GM19238 (cell line): ENCODE results near the gene MYF5.
"Not testable (repeated sequence)": the region's sequence is repeated elsewhere in the genome, so short reads cannot be mapped to it uniquely, and the experiment has no call there.

Experiments
- DNase-seq: peaks from one replicate; pipeline ENCODE4 v3.0.0; 2011; ENCODE audit warnings: low spot score; ENCODE audit not compliant: insufficient read length

MYF5 gene

DNA sequence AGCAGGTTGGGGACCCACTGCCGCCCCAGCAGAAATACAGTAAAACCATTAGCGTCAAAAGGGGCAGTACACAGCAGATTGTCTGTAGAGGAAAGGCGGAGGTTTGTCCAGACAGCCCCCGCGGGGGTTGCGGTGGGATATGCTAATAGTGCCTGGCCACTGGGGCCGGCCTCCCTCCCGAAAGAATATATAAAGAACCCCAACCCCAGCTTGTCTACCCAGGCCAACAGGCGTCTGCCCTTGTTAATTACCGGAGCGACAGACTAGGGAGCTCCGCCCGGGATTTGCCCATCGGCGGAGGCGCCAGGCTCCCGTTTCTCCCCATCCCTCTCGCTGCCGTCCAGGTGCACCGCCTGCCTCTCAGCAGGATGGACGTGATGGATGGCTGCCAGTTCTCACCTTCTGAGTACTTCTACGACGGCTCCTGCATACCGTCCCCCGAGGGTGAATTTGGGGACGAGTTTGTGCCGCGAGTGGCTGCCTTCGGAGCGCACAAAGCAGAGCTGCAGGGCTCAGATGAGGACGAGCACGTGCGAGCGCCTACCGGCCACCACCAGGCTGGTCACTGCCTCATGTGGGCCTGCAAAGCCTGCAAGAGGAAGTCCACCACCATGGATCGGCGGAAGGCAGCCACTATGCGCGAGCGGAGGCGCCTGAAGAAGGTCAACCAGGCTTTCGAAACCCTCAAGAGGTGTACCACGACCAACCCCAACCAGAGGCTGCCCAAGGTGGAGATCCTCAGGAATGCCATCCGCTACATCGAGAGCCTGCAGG, at the start of gene MYF5:
MYF5 (plus strand) TSS at position 217 of the 774 bp plus-strand sequence; CDS start at position 369, 152 bp downstream.
- no peak for DNase-seq

DNA sequence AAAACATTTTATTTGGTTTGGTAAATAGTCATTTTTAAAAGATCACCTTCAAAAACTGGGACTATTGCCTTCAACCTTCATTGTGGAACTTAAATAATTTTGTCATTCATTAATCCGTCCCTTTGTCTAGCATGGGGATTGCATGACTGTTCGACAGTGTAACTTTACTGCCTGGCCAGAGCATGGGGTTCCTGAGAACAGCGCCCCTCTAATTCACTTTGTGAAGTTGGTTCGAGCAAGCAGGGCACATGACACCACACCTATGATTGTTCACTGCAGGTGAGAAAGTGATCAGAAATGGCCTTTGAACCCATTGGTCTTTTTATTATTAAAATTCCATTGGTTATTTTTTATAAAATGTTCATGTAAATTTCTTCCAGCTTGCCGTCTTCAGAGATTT, 46.5 kb upstream of the MYF5 start:
- DNase-seq, result no peak

DNA sequence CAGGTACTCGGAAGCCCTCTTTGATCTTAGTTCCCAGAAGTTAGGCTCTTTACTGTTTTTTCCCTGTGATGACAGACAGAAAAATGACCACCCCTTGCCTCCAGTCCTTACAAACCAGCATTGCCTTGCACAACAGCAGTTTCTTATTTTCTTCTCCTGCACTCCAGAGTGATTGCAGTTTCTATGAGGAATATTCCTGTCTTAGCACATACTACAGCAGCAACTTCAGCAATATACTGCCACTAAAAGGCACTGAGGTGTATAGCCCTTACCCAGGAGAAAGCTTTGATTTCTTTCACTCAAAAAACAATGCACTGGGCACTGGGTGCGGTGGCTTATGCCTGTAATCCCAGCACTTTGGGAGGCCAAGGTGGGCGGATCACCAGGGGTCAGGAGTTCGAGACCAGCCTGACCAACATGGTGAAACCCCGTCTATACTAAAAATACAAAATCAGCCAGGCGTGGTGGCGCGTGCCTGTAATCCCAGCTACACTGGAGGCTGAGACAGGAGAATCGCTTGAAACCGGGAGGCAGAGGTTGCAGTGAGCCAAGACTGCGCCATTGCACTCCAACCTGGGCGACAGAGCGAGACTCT, 40.6 kb upstream of the MYF5 start:
- not testable (repeated sequence) for DNase-seq

DNA sequence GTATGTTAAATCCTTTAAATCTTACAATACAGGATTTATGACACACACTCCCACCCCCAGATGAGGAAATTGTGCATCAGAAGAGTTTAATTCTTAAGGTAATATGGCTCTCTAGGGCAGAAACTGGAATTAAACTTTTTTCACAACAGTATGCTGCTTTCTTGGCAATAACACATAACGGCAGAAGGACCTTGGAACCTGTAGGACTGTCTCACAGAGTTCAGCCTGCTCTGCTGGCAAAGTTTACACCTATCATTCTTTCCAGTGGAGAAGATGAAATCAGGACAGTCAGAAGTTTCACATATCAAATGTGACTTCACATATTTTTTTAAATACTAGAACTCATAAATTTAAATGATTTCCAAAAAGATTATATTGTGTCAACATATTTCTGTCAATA, 39.9 kb upstream of the MYF5 start:
- DNase-seq, result no peak

DNA sequence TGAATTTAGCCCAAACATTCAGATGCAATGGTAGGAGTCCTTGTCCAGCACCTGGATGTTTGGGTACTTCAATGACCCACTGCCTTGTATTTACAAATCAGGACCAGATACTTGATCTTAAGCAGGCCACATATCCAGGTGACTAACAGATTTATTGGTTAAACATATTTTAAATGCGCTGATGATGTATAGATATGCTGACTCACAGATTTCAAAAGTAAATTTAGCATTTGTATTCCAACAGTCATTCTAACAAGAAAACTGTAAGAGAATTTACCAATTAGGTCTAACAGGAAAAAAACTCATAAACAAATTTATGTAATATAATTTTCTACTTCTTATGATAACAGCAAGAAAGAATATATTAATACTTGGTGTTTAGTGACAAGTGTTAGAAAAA, 38.7 kb upstream of the MYF5 start:
- no peak for DNase-seq

DNA sequence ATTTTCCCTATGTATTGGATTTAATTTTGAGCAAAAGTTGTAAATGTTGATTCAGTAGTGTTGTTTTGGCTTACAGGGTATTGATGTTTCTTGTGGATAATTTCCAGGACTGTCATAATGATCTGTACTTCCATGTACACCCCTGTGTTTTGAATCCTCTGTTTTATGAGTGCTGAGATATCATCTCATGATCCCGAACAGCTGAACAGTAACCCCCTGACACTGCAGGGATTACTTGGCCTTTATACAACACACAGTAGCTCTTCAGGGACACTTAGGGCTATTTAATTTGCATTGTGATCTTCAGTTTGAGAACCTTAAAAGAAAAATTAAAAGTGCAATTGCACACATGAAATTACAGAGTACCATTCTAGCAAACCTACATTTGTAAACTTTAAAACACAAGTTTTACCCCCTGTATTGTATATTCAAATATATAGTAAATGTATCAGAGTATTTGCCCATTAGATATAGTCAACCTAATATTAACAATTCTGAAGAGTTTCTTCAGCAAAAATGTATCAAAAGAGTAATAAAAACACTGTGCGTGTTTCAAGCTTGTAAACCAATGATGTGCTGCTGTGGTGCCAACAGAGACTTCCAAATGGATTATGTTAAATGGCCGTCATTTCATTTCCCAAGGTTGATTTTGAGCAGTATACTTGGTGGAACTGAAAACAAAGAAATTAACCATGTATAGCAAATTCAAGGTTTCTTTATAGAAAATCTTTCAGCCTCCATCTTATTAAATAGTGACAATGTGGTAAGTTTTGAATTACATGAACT, 37.2 kb upstream of the MYF5 start:
- no peak for DNase-seq

DNA sequence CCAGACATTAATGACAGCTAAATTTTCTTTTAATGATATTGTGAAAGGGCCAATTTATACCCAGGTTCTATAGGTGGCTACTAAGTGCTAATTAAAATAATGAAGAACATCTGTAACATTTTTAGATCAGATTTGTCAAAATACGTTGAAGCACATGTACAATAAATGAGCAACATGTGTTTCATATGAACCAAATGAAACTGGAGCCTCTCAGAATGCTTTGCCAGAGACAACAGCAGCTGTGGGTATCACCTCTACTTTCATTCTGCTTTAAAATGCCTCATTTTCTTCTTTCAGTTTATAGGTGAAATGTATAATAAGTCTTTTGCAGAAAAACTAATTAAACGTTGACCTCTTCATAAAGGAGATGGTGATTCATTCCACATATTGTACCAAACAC, 35.4 kb upstream of the MYF5 start:
- DNase-seq, result no peak

DNA sequence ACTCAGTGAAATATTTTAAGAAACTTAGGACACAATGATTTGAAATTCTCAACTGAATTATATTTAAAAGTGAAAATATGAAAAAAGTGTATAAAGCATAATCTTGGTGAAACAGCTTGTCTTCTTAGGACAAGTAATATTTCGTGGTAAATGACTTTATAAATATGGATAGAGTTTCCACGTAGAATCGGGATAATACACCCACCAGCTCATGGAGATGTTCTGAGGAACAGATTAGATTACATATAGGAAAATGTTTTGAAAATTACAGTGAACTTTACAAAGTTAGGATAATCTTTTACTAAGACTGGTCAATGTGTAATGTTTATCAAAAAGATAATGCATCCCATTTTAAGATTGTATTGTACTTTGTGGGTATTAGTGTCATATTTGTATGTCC, 34.9 kb upstream of the MYF5 start:
- DNase-seq, result no peak

DNA sequence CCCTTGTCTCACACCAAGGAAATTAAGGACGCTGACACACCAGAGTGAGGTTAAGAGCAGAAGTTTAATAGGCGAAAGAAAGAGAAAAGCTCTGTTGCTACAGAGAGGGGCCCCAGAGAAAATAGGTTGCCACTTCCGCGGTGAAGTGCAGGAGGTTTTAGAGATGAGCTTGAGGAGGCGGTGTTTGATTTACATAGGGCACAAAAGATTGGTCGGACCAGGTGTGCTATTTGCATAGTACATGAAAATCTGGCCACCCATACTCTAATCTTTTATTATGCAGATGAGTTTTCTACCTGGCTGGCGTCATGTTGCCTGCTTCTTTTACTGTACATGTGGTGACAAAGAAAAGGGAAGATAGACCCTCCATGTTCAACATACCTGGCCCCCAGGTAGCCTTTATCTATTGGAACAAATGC, 32.6 kb upstream of the MYF5 start:
- no peak for DNase-seq

DNA sequence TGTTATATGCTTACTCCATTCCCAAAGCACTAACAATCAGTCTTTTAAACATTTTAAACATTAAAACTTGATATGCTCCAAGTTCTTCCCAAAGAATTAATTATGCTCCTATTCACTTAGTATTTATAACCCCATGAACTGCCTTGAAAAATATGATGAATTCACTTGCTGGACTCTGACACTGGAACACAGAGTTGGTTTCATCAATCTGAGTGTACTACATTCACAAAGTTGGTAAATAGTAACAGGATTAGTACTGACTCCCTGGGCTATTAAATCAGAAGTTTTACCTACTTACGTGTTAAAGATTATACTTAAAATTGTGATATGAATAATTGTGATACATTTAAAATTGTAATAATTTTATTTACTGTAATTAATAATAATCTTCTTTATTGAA, 26.6 kb upstream of the MYF5 start:
- DNase-seq, result no peak

DNA sequence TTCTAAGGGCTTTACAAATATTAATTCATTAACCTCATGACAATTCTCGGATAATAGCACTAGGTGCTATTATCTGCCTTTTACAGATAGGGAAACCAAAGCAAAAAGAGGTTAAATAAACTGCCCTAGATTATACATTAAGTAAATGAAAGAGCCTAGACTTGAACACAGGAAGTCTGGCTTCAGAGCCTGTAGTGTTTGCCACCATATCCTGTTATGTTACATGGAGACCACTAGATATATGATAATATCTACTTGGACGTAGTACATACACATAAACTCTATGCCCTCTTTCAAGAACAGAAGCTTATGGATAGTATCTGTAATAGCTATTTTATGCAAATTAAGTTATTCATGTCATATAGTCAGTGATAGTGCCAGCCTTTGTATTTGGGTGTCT, 26.2 kb upstream of the MYF5 start:
- no peak for DNase-seq

DNA sequence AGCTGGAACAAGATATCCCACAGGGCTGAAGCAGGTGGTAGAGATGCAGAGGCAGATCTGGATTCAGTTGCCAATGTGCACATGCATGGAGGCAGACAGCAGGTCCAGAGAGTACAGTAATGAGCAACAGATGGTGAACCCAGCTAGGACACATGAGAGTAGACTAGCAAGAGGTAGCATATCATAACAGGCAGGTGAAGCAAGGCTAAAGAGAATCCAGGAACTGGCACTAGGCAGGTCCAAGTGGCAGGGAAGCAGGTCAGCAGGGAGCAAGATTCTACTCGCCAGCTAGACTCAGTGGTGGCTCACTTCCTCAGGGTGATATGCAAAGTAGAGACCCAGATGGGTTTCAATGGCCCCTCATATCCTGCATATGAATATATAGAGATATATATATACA, 24.6 kb upstream of the MYF5 start:
- DNase-seq, result no peak

DNA sequence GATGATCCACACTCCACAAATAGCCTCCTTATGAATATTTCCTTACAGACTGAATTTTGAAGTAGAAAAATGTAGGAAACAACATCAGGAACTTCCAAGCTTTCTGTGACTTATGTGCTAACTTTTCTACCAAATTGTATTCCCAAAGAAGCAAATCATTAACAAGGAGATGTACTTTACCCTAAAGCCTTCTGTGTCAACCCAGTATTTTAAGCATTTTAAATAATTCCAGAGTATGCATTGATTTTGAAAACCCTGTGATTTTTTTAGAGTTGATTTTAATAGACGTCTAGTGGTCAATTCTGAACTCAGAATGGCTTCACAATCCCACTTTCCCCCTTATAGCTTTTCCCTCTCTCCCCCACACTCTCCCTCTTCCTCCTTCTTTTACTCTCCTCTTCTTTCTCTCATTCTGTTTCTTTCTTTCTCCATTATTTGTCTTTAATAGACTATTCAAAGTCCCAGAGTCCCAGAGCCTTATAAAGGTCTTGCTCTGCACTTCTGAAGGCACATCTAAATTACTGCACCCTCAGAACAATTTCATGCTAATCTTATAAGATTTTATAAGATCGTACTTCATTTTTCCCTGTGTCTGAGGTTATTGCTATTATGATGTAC, 19.3 kb upstream of the MYF5 start:
- no peak for DNase-seq

DNA sequence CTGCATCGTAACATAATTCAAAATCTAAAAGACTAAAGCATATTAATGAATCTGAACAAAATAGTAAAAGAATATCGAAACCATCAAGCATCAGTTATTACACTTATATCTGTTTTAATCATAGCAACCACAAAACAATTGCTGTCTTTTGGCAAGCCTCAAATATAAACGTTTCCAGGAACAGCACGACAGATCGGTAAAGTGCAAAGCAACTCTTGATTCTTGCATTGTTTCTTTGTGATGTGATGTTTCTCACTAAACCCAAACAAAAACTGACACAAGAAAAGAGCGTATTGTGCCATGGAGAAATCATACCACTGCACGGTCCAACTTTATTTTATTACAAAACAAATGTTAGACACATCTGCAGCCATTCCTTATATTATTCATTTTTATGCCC, 18.5 kb upstream of the MYF5 start:
- no peak for DNase-seq

DNA sequence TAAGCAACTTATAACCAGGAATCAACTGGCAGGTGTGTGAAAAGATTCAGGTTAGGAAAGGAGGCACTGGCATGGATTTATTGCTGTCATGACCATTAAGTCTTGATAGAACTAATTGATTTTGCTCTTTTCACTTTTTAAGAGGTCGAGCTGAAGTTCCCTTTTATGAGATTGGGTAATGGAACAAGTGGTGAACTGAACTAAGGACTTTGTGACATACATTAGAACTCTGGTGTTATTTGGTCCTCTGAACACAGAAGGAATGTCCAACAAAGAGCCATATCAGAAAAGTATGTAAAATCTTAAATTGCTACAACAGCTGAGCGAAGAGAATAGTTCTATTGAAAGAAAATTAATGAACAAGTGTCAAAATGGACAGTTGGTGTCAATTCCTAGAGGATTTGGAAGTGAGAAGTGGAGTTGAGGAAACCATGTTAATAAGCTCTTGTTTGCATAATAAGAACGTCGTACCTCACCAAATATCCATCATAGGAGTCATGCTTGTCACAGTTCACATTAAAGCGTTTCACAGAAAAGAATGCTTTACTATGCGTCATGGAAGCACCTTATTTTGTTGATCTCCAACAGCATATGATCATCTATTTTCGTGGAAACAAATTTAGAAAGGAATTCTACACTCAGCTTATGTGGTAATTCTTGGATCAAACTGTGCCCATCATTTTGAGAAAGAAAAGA, 17.7 kb upstream of the MYF5 start:
- no peak for DNase-seq

DNA sequence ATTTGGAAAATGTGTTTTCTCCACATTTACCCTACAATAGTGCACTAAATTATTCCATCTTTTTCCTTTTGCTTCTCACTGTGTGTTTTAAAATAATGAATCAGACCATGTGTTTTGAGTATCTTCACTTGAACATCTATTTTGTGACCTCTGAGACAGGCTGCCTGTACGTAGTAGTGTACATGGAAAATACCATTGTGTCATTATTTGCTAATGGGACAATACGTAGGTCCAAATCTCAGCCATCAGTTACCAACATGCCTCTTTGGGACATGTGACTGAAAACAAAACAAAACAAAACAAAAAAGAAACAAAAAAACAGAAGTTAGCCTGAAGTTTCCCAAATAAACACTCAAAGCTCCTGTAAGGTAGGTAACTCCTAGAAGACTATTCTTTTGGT, 16.4 kb upstream of the MYF5 start:
- no peak for DNase-seq

DNA sequence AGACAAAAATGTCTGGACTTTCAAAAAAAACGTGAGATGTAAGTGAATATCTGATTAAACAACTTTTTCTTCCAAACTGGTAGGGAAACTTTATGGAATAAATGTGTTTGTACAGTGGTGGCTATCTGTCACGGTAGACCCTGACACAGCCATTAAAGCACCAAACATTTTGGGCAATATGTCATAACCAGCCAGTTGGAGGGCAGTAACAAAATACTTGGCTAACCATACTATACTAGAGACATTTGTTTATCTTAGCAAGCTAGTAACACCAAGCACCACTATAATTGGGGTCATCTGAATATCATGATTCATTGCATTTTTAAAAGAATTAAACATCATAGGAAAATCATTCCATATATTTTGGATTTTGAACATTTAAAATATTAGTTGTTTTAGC, 15.3 kb upstream of the MYF5 start:
- no peak for DNase-seq

DNA sequence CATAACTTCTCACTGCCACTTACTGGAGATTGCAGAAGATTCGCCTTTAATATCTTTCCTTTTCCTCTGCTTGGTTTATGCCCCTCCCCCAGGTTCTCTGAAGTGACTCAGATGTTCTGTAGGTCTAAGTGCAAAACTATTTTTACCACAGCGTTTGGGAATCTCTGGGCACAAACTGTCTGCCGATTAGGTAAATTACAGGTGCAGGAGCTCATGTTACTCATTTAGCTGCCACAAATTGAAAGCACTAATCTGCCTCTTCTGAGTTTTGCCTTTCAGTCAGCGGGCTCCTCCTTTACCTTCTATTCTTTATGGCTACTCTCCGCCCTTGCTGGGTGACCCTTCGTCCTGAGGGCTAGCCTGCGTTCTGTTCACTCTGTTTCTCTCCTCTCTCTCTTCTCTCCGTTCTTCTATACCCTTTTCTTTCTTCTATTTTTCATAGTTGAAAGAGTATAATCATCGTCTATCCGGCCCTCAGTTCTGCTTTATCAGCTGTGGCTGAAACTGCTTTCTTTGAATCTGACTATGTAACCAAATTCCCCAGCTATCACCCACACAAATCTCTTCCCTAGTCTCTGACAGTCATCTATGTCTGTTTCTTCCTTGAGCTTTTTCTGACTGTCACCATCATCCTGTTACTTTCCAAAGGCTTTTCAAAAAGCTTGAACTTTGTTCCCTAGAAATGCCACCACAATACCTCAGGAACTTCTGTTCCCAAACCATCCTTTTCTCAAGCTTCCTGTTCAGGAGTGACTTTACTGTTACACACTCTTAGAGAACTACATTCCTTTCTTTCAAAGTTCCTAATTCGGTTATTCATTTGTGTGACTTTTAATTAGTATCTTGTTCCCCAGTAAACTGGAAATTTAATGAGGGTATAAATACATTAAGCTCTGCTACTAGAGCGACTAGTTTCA, 13.6 kb upstream of the MYF5 start:
- DNase-seq, result no peak

DNA sequence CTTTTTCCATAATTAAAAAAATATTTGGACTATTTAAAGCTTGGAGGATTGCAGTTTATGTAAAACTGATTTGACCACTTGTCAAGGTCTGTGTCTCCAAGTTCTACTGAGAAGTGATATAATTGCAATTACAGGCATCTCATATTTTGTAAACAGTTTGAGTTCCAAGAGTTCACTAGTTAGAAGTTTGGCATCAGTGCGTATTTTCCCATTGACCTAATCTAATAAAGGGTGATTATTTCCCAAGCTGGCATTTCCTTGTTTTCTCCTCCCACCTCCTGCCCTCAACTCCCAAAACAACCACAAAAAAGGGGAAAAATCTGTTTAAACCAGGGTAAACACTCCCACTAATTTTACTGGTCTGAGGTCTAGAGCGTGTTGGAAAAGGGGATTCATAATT, 12.3 kb upstream of the MYF5 start:
- DNase-seq, result no peak

DNA sequence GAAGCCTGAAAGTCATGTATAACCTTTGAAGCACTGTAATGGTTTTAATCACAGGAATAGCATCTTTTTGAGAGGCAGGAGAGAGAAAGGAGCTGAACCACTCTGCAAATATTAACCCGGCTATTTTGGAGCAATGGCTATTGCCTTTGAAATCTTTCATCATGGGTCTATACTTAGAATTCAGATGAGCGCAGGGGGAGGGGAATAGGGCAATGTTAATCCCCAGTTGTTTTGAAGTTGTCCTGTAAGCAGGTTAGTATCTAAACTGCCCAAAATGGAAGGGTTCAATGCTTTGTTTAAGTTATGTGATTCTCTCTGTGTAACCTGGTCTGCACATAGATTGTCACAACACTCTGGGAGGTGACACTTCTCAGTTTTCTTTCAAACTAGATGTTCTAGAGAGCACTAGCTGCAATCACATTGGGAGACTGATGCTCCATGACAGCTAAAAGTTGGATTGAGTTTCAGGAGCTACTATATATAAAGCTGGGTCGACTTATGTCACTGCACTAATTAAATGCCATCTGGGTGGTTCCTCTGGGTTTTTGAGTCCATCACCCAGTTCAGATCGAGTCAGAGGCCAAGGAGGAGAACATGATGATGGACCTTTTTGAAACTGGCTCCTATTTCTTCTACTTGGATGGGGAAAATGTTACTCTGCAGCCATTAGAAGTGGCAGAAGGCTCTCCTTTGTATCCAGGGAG, 9.4 kb upstream of the MYF5 start, which contains the start of gene MYF6:
MYF6 (plus strand) TSS at position 509 of the 704 bp plus-strand sequence; CDS start at position 595, 86 bp downstream.
- DNase-seq, result no peak
